ENCODE data around the gene HES7.

Gene HES7

GRCh38 chr17:8147805-8148404, 24.0 kb upstream of the HES7 start:
- Histone ChIP-seq H3K4me3 (ENCODE audit: low read depth, low read length) (no peak overlapping the region), H3K27ac (ENCODE audit: low read depth, low read length) (no peak overlapping the region), H3K9me3 (ENCODE audit: control insufficient read depth, insufficient read depth, low read depth, low read length) (no peaks in the 10 kb centered on the region), H3K9ac (ENCODE audit: low read length) (no peak overlapping the region), H3K4me1 (ENCODE audit: control insufficient read depth, insufficient read depth, low read length) (peaks cover 10% of the 10 kb centered on the region), H3K27me3 (ENCODE audit: control insufficient read depth, insufficient read depth, low read length) (no peaks in the 10 kb centered on the region), H3K36me3 (ENCODE audit: control insufficient read depth, insufficient read depth, low read length) (peaks cover 64% of the 10 kb centered on the region)

- Histone ChIP-seq H3K9me3 (ENCODE audit: control insufficient read depth, insufficient read depth, low read depth, low read length) (no peaks in the 10 kb centered on the region), H3K9ac (ENCODE audit: low read length) (no peak overlapping the region), H3K27ac (ENCODE audit: low read depth, low read length) (no peak overlapping the region), H3K4me3 (ENCODE audit: low read depth, low read length) (no peak overlapping the region), H3K4me1 (ENCODE audit: control insufficient read depth, insufficient read depth, low read length) (peaks cover 4% of the 10 kb centered on the region), H3K27me3 (ENCODE audit: control insufficient read depth, insufficient read depth, low read length) (no peaks in the 10 kb centered on the region), H3K36me3 (ENCODE audit: control insufficient read depth, insufficient read depth, low read length) (peaks cover 70% of the 10 kb centered on the region)
These were observed 23.4 kb upstream of the HES7 start for GRCh38 chr17:8147141-8147804.

- Histone ChIP-seq H3K9ac (ENCODE audit: low read length) (no peak overlapping the region), H3K9me3 (ENCODE audit: control insufficient read depth, insufficient read depth, low read depth, low read length) (no peaks in the 10 kb centered on the region), H3K27ac (ENCODE audit: low read depth, low read length) (no peak overlapping the region), H3K36me3 (ENCODE audit: control insufficient read depth, insufficient read depth, low read length) (peaks cover 76% of the 10 kb centered on the region), H3K27me3 (ENCODE audit: control insufficient read depth, insufficient read depth, low read length) (no peaks in the 10 kb centered on the region), H3K4me1 (ENCODE audit: control insufficient read depth, insufficient read depth, low read length) (peaks cover 4% of the 10 kb centered on the region), H3K4me3 (ENCODE audit: low read depth, low read length) (no peak overlapping the region)
These were observed 22.7 kb upstream of the HES7 start for GRCh38 chr17:8146381-8147140.

GRCh38 chr17:8145811-8146210, 21.9 kb upstream of the HES7 start:
- no peaks in the 10 kb centered on the region for H3K27me3 ChIP-seq (ENCODE audit: control insufficient read depth, insufficient read depth, low read length)
- no peak overlapping the region for H3K27ac ChIP-seq (ENCODE audit: low read depth, low read length)
- no peaks in the 10 kb centered on the region for H3K9me3 ChIP-seq (ENCODE audit: control insufficient read depth, insufficient read depth, low read depth, low read length)
- H3K9ac ChIP-seq (ENCODE audit: low read length): no peak overlapping the region
- peaks cover 2% of the 10 kb centered on the region for H3K4me1 ChIP-seq (ENCODE audit: control insufficient read depth, insufficient read depth, low read length)
- H3K36me3 ChIP-seq (ENCODE audit: control insufficient read depth, insufficient read depth, low read length): peaks cover 83% of the 10 kb centered on the region
- no peak overlapping the region for H3K4me3 ChIP-seq (ENCODE audit: low read depth, low read length)

- peaks cover 86% of the 10 kb centered on the region for H3K36me3 ChIP-seq (ENCODE audit: control insufficient read depth, insufficient read depth, low read length)
- H3K9ac ChIP-seq (ENCODE audit: low read length): no peak overlapping the region
- no peaks in the 10 kb centered on the region for H3K4me1 ChIP-seq (ENCODE audit: control insufficient read depth, insufficient read depth, low read length)
- H3K27ac ChIP-seq (ENCODE audit: low read depth, low read length): no peak overlapping the region
- no peaks in the 10 kb centered on the region for H3K9me3 ChIP-seq (ENCODE audit: control insufficient read depth, insufficient read depth, low read depth, low read length)
- H3K4me3 ChIP-seq (ENCODE audit: low read depth, low read length): no peak overlapping the region
- H3K27me3 ChIP-seq (ENCODE audit: control insufficient read depth, insufficient read depth, low read length): no peaks in the 10 kb centered on the region
These were observed 20.7 kb upstream of the HES7 start for GRCh38 chr17:8144401-8145231.

GRCh38 chr17:8143581-8144400, 19.9 kb upstream of the HES7 start:
- no peak overlapping the region for H3K9ac ChIP-seq (ENCODE audit: low read length)
- no peaks in the 10 kb centered on the region for H3K27me3 ChIP-seq (ENCODE audit: control insufficient read depth, insufficient read depth, low read length)
- no peaks in the 10 kb centered on the region for H3K9me3 ChIP-seq (ENCODE audit: control insufficient read depth, insufficient read depth, low read depth, low read length)
- H3K36me3 ChIP-seq (ENCODE audit: control insufficient read depth, insufficient read depth, low read length): peaks cover 79% of the 10 kb centered on the region
- H3K4me3 ChIP-seq (ENCODE audit: low read depth, low read length): no peak overlapping the region
- H3K4me1 ChIP-seq (ENCODE audit: control insufficient read depth, insufficient read depth, low read length): no peaks in the 10 kb centered on the region
- H3K27ac ChIP-seq (ENCODE audit: low read depth, low read length): no peak overlapping the region

GRCh38 chr17:8142887-8143580, 19.1 kb upstream of the HES7 start:
- Histone ChIP-seq H3K27ac (ENCODE audit: low read depth, low read length) (no peak overlapping the region), H3K4me1 (ENCODE audit: control insufficient read depth, insufficient read depth, low read length) (no peaks in the 10 kb centered on the region), H3K9ac (ENCODE audit: low read length) (no peak overlapping the region), H3K4me3 (ENCODE audit: low read depth, low read length) (no peak overlapping the region), H3K36me3 (ENCODE audit: control insufficient read depth, insufficient read depth, low read length) (peaks cover 71% of the 10 kb centered on the region), H3K9me3 (ENCODE audit: control insufficient read depth, insufficient read depth, low read depth, low read length) (no peaks in the 10 kb centered on the region), H3K27me3 (ENCODE audit: control insufficient read depth, insufficient read depth, low read length) (no peaks in the 10 kb centered on the region; the same call in 1 of the 2 replicates)

- peaks cover 64% of the 10 kb centered on the region for H3K36me3 ChIP-seq (ENCODE audit: control insufficient read depth, insufficient read depth, low read length)
- H3K4me1 ChIP-seq (ENCODE audit: control insufficient read depth, insufficient read depth, low read length): peaks cover 4% of the 10 kb centered on the region; the same call in 1 of the 2 replicates
- peaks cover 6% of the 10 kb centered on the region for H3K27me3 ChIP-seq (ENCODE audit: control insufficient read depth, insufficient read depth, low read length)
- H3K4me3 ChIP-seq (ENCODE audit: low read depth, low read length): no peak overlapping the region
- no peaks in the 10 kb centered on the region for H3K9me3 ChIP-seq (ENCODE audit: control insufficient read depth, insufficient read depth, low read depth, low read length)
- H3K9ac ChIP-seq (ENCODE audit: low read length): no peak overlapping the region
- H3K27ac ChIP-seq (ENCODE audit: low read depth, low read length): no peak overlapping the region
These were observed 18.4 kb upstream of the HES7 start for GRCh38 chr17:8142158-8142886.

GRCh38 chr17:8141741-8142140, 17.8 kb upstream of the HES7 start:
- Histone ChIP-seq H3K27ac (ENCODE audit: low read depth, low read length) (no peak overlapping the region), H3K9ac (ENCODE audit: low read length) (no peak overlapping the region), H3K36me3 (ENCODE audit: control insufficient read depth, insufficient read depth, low read length) (peaks cover 58% of the 10 kb centered on the region), H3K4me3 (ENCODE audit: low read depth, low read length) (no peak overlapping the region), H3K4me1 (ENCODE audit: control insufficient read depth, insufficient read depth, low read length) (peaks cover 4% of the 10 kb centered on the region; the same call in 1 of the 2 replicates), H3K9me3 (ENCODE audit: control insufficient read depth, insufficient read depth, low read depth, low read length) (no peaks in the 10 kb centered on the region), H3K27me3 (ENCODE audit: control insufficient read depth, insufficient read depth, low read length) (peaks cover 10% of the 10 kb centered on the region)

Data from HUES6 (cell line).